HG03175 (cell line): Measurements from ENCODE around the gene TBC1D1.

Experiments
- ATAC-seq: cut with Tn5 transposase; IDR thresholded peaks from one replicate; pipeline ENCODE4 v1.9.1; 2021; ENCODE audit warnings: mild to moderate bottlenecking, moderate library complexity; ENCODE audit not compliant: unreplicated experiment

TBC1D1 gene

GRCh38 chr4:37985730-37986275 is 94.9 kb downstream of the TBC1D1 start:
- no peak for ATAC-seq

- no peak for ATAC-seq
These were observed 97.8 kb downstream of the TBC1D1 start for GRCh38 chr4:37988670-37989069.

GRCh38 chr4:37989398-37990260 is 98.7 kb downstream of the TBC1D1 start:
- no peak for ATAC-seq

- ATAC-seq = no peak
These were observed 99.9 kb downstream of the TBC1D1 start for GRCh38 chr4:37990731-37991245.

GRCh38 chr4:37991623-37992410 is 100.9 kb downstream of the TBC1D1 start:
- ATAC-seq = no peak

GRCh38 chr4:37993806-37994205 is 102.9 kb downstream of the TBC1D1 start:
- ATAC-seq = no peak

- ATAC-seq = peak; percentile 56
These were observed 103.7 kb downstream of the TBC1D1 start for GRCh38 chr4:37994569-37994968.

GRCh38 chr4:37995299-37995821 is 104.5 kb downstream of the TBC1D1 start:
- no peak for ATAC-seq

- ATAC-seq = no peak
These were observed 105.3 kb downstream of the TBC1D1 start for GRCh38 chr4:37995981-37996775.

GRCh38 chr4:37998226-37998625 is 107.3 kb downstream of the TBC1D1 start:
- no peak for ATAC-seq

- ATAC-seq = no peak
These were observed 108.3 kb downstream of the TBC1D1 start for GRCh38 chr4:37999000-37999716.

- ATAC-seq = no peak
These were observed 109.1 kb downstream of the TBC1D1 start for GRCh38 chr4:37999965-38000364.

GRCh38 chr4:38001927-38002326 is 111.0 kb downstream of the TBC1D1 start:
- ATAC-seq = no peak

GRCh38 chr4:38002451-38003071 is 111.7 kb downstream of the TBC1D1 start:
- no peak for ATAC-seq

GRCh38 chr4:38003102-38003501 is 112.2 kb downstream of the TBC1D1 start:
- ATAC-seq = no peak

- ATAC-seq = no peak
These were observed 112.7 kb downstream of the TBC1D1 start for GRCh38 chr4:38003628-38004027.

GRCh38 chr4:38004062-38004461 is 113.2 kb downstream of the TBC1D1 start:
- no peak for ATAC-seq

GRCh38 chr4:38004887-38005286 is 114.0 kb downstream of the TBC1D1 start:
- no peak for ATAC-seq

- ATAC-seq = no peak
These were observed 114.8 kb downstream of the TBC1D1 start for GRCh38 chr4:38005637-38006036.
